HCT116 (cell line): ENCODE results near the gene IGFBPL1. TPM values are rescaled to one million over a fixed set of nuclear protein-coding genes. Genes with fewer than 3 reads are reported as not detected.

ENCODE experiments used
- ATAC-seq: fragments of 200-7000 bp; cut with Tn5 transposase; 2 replicates; pipeline ENCODE4 v1.9.1; 2020; ENCODE audit warnings: mild to moderate bottlenecking, moderate library complexity
- BruUV-seq: library from RNA; stranded (reverse); fragments of 400-500 nt; replicated peaks from 2 replicates; lab custom pipeline; 2021; lab: Mats Ljungman, UMichigan
- CTCF ChIA-PET: fragments of 300-600 bp; sonication (Branson Sonifier 250); formaldehyde crosslinking; loops from one replicate; lab custom pipeline; 2021; ENCODE audit warnings: antibody characterized with exemption; lab: Charles Lee
- POLR2A ChIA-PET: fragments of 300-600, 350-600 bp; sonication (Branson Sonifier 250); formaldehyde crosslinking; loops from one replicate; lab custom pipeline; 2021; ENCODE audit warnings: antibody characterized with exemption; lab: Charles Lee
- RAD21 ChIA-PET, 2 experiments: fragments of 300-600 bp; sonication (Branson Sonifier 250); formaldehyde crosslinking; loops; one replicate each; lab custom pipeline; 2023; ENCODE audit warnings: low total read pairs in 2 of 2; ENCODE audit not compliant: uncharacterized antibody in 2 of 2, unreplicated experiment in 2 of 2, low non-redundant PET in 1 of 2; lab: Charles Lee
- DNase-seq: peaks from one replicate; pipeline ENCODE4 v3.0.0-alpha.2; 2010; ENCODE audit warnings: low read depth, low spot score
- H2AFZ ChIP-seq: fragments of 200-600 bp; shearing (Covaris generic), sonication (generic); 2 replicates; pipeline ENCODE4 v1.6.1; 2017; ENCODE audit warnings: low read depth, mixed run types, mixed read lengths, antibody characterized with exemption, low read length; ENCODE audit not compliant: poor library complexity, severe bottlenecking
- H3K27ac ChIP-seq: 2 replicates; pipeline ENCODE4 v1.5.1; 2012; ENCODE audit warnings: low read depth, low read length
- H3K27me3 ChIP-seq: fragments of 200-600 bp; sonication (generic); 2 replicates; pipeline ENCODE4 v1.6.1; 2016; ENCODE audit warnings: mixed run types, low read length, mixed read lengths; ENCODE audit not compliant: insufficient read depth
- H3K36me3 ChIP-seq, 2 experiments: fragments of 200-500 bp in 1 of 2; fragments of 200-600 bp in 1 of 2; sonication (Bioruptor generic) in 1 of 2; sonication (generic) in 1 of 2; 2 replicates each; pipeline versions ENCODE4 v1.5.1 to v1.6.1; 2014 to 2016; ENCODE audit warnings: low read length in 2 of 2, inconsistent platforms in 1 of 2, mixed read lengths in 1 of 2, mixed run types in 1 of 2; ENCODE audit not compliant: insufficient read depth in 2 of 2, control insufficient read depth in 1 of 2
- H3K4me1 ChIP-seq, 2 experiments: fragments of 200-600 bp in 1 of 2; sonication (generic) in 1 of 2; 2 replicates each; pipeline versions ENCODE4 v1.5.1 to v1.6.1; 2012 to 2017; ENCODE audit warnings: low read length in 2 of 2, inconsistent platforms in 1 of 2, mild to moderate bottlenecking in 1 of 2, mixed read lengths in 1 of 2, mixed run types in 1 of 2, moderate library complexity in 1 of 2; ENCODE audit not compliant: insufficient read depth in 2 of 2, control insufficient read depth in 1 of 2
- H3K4me2 ChIP-seq: fragments of 200-600 bp; sonication (generic); 2 replicates; pipeline ENCODE4 v1.6.1; 2017; ENCODE audit warnings: mixed run types, low read length, mixed read lengths
- H3K4me3 ChIP-seq, 2 experiments: fragments of 200-600 bp in 1 of 2; sonication (generic) in 1 of 2; replicated peaks in 1 of 2; 2 replicates each; pipeline ENCODE4 v1.5.1; 2011 to 2016; ENCODE audit warnings: low read length in 2 of 2, control low read depth in 1 of 2, low read depth in 1 of 2, mild to moderate bottlenecking in 1 of 2, mixed read lengths in 1 of 2, mixed run types in 1 of 2
- H3K79me2 ChIP-seq: fragments of 200-600 bp; sonication (generic); 2 replicates; pipeline ENCODE4 v1.6.1; 2017; ENCODE audit warnings: mild to moderate bottlenecking, mixed run types, low read length, moderate library complexity, mixed read lengths; ENCODE audit not compliant: insufficient read depth
- H3K9ac ChIP-seq: fragments of 200-600 bp; sonication (generic); 2 replicates; pipeline ENCODE4 v1.6.1; 2016; ENCODE audit warnings: low read length, mixed read lengths
- H3K9me2 ChIP-seq: fragments of 200-600 bp; sonication (generic), shearing (Covaris generic); 2 replicates; pipeline ENCODE4 v1.6.1; 2017; ENCODE audit warnings: mixed run types, mild to moderate bottlenecking, moderate library complexity; ENCODE audit not compliant: insufficient read depth
- H3K9me3 ChIP-seq, 2 experiments: fragments of 200-500 bp in 1 of 2; fragments of 200-600 bp in 1 of 2; sonication (Bioruptor generic) in 1 of 2; sonication (generic) in 1 of 2; 2 replicates each; pipeline ENCODE4 v1.6.1; 2014 to 2017; ENCODE audit warnings: low read length in 2 of 2, mixed read lengths in 2 of 2, inconsistent platforms in 1 of 2, low read depth in 1 of 2, mild to moderate bottlenecking in 1 of 2, mixed run types in 1 of 2, moderate library complexity in 1 of 2; ENCODE audit not compliant: control insufficient read depth in 1 of 2, insufficient read depth in 1 of 2
- H4K20me1 ChIP-seq: fragments of 200-600 bp; sonication (generic), shearing (Covaris generic); 2 replicates; pipeline ENCODE4 v1.6.1; 2017; ENCODE audit warnings: mixed run types, mild to moderate bottlenecking, moderate library complexity; ENCODE audit not compliant: insufficient read depth
- CEBPB ChIP-seq: IDR thresholded peaks from 2 replicates; pipeline ENCODE4 v1.6.1; 2012; ENCODE audit warnings: low read depth
- EGR1 ChIP-seq: IDR thresholded peaks from 2 replicates; pipeline ENCODE4 v1.6.1; 2012; ENCODE audit warnings: low read depth
- EZH2 ChIP-seq: fragments of 200-600 bp; sonication (generic); IDR thresholded peaks from 2 replicates; pipeline ENCODE4 v1.6.1; 2017; ENCODE audit warnings: antibody characterized with exemption, mixed run types
- EZH2phosphoT487 ChIP-seq: fragments of 200-600 bp; IDR thresholded peaks from 2 replicates; pipeline ENCODE4 v1.6.1; 2018; ENCODE audit warnings: antibody characterized with exemption, borderline replicate concordance
- RAD21 ChIP-seq: IDR thresholded peaks from 2 replicates; pipeline ENCODE4 v1.6.1; 2012; ENCODE audit warnings: low read depth, mild to moderate bottlenecking
- SIN3A ChIP-seq: IDR thresholded peaks from 2 replicates; pipeline ENCODE4 v1.6.1; 2012; ENCODE audit warnings: low read depth
- SRF ChIP-seq: IDR thresholded peaks from 2 replicates; pipeline ENCODE4 v1.6.1; 2012; ENCODE audit warnings: low read depth
- TCF7L2 ChIP-seq: IDR thresholded peaks from 2 replicates; pipeline ENCODE4 v1.7.0; 2011; ENCODE audit warnings: borderline replicate concordance, inconsistent platforms; ENCODE audit not compliant: insufficient read depth, insufficient read length; ENCODE audit errors: extremely low read depth
- YY1 ChIP-seq: IDR thresholded peaks from 2 replicates; pipeline ENCODE4 v1.6.1; 2011; ENCODE audit warnings: low read length, low read depth, moderate library complexity, mild to moderate bottlenecking; ENCODE audit not compliant: insufficient replicate concordance; ENCODE audit errors: extremely low read depth
- ZFX ChIP-seq: fragments of 450-650 bp; IDR thresholded peaks from 2 replicates; pipeline ENCODE4 v1.6.1; 2017
- intact Hi-C: fragments of 100-400 bp; cut with micrococcal nuclease; formaldehyde crosslinking; loops from 2 replicates; pipeline ENCODE4 v1.10.0; 2022
- total RNA-seq: library from RNA; stranded (reverse); gene quantifications from one replicate; pipeline ENCODE4 v1.2.1, GENCODE V29; 2021; ENCODE audit not compliant: unreplicated experiment
- TF ChIP-seq, protein P1 (sequence below): IDR thresholded peaks from 2 replicates; pipeline ENCODE4 v1.6.1; 2012; ENCODE audit warnings: low read depth
- TF ChIP-seq, protein P2 (sequence below): IDR thresholded peaks from 2 replicates; pipeline ENCODE4 v1.6.1; 2011; ENCODE audit warnings: mild to moderate bottlenecking, low read length, moderate library complexity; ENCODE audit not compliant: insufficient replicate concordance; ENCODE audit errors: extremely low read depth
- TF ChIP-seq, protein P3 (sequence below), 3 experiments: fragments of 200-600 bp in 1 of 3; sonication (generic) in 1 of 3; IDR thresholded peaks in 2 of 3; conservative IDR thresholded peaks in 1 of 3; 2 replicates each; pipeline ENCODE4 v1.5.1; 2012 to 2017; ENCODE audit warnings: low read depth in 2 of 3, low read length in 2 of 3, antibody characterized with exemption in 1 of 3, borderline replicate concordance in 1 of 3, control low read depth in 1 of 3, mild to moderate bottlenecking in 1 of 3, mixed read lengths in 1 of 3, mixed run types in 1 of 3, moderate library complexity in 1 of 3; ENCODE audit not compliant: insufficient read depth in 1 of 3
- TF ChIP-seq, protein P4 (sequence below): IDR thresholded peaks from 2 replicates; pipeline ENCODE4 v1.6.1; 2012
- TF ChIP-seq, protein P5 (sequence below): IDR thresholded peaks from 2 replicates; pipeline ENCODE4 v1.6.1; 2012

IGFBPL1 gene
- total RNA-seq, 1 experiment from 2014 or later: not detected

DNA sequence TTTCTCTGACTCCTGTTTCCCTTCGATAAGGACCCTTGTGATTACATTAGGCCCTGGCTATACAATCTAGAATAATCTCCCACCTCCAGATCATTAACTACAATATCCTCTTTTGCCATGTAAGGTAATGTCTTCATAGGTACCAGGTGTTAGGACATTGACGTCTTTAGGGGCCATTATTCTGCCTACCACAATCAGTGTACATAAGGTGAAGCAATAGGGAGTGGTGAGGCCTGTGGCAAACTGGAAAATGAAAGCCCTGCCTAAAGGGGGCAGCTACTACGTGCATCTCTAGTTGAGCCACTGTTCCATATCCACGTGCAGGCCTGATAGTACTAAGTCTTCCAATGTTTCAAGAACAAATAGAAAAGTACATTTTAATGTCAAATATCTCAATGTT lies 36.5 kb downstream of the IGFBPL1 start:
- ChIA-PET RAD21 (no interaction called here), CTCF (no interaction called here)
- peaks cover 0 to 5% of the 10 kb centered on the region in 2 experiments; a peak in 2 of 4 replicates for H3K4me1 ChIP-seq

More for the DNA sequence above, 36.5 kb downstream of the IGFBPL1 start:
- no peak overlapping the region for H3K4me3 ChIP-seq
- H2AFZ ChIP-seq: no peak overlapping the region
- H3K9me3 ChIP-seq: peaks cover 4 to 5% of the 10 kb centered on the region in 2 experiments; a peak in 1 of 4 replicates
- H3K79me2 ChIP-seq: peaks cover 1% of the 10 kb centered on the region; the same call in 1 of the 2 replicates
- H3K36me3 ChIP-seq: no peaks in the 10 kb centered on the region
- no peaks in the 10 kb centered on the region for H3K9me2 ChIP-seq
- no TSS peak for BruUV-seq
- TF ChIP-seq TCF7L2 (no peak), ZFX (no peak), EZH2 (no peak), SRF (no peak), EGR1 (no peak), RAD21 (no peak), YY1 (no peak), SIN3A (no peak), EZH2phosphoT487 (no peak), CEBPB (no peak)
- TF ChIP-seq, protein P1, sequence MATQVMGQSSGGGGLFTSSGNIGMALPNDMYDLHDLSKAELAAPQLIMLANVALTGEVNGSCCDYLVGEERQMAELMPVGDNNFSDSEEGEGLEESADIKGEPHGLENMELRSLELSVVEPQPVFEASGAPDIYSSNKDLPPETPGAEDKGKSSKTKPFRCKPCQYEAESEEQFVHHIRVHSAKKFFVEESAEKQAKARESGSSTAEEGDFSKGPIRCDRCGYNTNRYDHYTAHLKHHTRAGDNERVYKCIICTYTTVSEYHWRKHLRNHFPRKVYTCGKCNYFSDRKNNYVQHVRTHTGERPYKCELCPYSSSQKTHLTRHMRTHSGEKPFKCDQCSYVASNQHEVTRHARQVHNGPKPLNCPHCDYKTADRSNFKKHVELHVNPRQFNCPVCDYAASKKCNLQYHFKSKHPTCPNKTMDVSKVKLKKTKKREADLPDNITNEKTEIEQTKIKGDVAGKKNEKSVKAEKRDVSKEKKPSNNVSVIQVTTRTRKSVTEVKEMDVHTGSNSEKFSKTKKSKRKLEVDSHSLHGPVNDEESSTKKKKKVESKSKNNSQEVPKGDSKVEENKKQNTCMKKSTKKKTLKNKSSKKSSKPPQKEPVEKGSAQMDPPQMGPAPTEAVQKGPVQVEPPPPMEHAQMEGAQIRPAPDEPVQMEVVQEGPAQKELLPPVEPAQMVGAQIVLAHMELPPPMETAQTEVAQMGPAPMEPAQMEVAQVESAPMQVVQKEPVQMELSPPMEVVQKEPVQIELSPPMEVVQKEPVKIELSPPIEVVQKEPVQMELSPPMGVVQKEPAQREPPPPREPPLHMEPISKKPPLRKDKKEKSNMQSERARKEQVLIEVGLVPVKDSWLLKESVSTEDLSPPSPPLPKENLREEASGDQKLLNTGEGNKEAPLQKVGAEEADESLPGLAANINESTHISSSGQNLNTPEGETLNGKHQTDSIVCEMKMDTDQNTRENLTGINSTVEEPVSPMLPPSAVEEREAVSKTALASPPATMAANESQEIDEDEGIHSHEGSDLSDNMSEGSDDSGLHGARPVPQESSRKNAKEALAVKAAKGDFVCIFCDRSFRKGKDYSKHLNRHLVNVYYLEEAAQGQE: no peak
- TF ChIP-seq, protein P2, sequence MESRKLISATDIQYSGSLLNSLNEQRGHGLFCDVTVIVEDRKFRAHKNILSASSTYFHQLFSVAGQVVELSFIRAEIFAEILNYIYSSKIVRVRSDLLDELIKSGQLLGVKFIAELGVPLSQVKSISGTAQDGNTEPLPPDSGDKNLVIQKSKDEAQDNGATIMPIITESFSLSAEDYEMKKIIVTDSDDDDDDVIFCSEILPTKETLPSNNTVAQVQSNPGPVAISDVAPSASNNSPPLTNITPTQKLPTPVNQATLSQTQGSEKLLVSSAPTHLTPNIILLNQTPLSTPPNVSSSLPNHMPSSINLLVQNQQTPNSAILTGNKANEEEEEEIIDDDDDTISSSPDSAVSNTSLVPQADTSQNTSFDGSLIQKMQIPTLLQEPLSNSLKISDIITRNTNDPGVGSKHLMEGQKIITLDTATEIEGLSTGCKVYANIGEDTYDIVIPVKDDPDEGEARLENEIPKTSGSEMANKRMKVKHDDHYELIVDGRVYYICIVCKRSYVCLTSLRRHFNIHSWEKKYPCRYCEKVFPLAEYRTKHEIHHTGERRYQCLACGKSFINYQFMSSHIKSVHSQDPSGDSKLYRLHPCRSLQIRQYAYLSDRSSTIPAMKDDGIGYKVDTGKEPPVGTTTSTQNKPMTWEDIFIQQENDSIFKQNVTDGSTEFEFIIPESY: no peak
- TF ChIP-seq, protein P3, sequence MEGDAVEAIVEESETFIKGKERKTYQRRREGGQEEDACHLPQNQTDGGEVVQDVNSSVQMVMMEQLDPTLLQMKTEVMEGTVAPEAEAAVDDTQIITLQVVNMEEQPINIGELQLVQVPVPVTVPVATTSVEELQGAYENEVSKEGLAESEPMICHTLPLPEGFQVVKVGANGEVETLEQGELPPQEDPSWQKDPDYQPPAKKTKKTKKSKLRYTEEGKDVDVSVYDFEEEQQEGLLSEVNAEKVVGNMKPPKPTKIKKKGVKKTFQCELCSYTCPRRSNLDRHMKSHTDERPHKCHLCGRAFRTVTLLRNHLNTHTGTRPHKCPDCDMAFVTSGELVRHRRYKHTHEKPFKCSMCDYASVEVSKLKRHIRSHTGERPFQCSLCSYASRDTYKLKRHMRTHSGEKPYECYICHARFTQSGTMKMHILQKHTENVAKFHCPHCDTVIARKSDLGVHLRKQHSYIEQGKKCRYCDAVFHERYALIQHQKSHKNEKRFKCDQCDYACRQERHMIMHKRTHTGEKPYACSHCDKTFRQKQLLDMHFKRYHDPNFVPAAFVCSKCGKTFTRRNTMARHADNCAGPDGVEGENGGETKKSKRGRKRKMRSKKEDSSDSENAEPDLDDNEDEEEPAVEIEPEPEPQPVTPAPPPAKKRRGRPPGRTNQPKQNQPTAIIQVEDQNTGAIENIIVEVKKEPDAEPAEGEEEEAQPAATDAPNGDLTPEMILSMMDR (IDR thresholded peaks at IDR 0.05 in 2 of 3, conservative IDR thresholded peaks at IDR 0.05 in 1 of 3; ENCODE audit: borderline replicate concordance in 1 of 3, insufficient read depth in 1 of 3, low read depth in 2 of 3, low read length in 2 of 3): no peak
- TF ChIP-seq, protein P4, sequence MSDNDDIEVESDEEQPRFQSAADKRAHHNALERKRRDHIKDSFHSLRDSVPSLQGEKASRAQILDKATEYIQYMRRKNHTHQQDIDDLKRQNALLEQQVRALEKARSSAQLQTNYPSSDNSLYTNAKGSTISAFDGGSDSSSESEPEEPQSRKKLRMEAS: no peak
- TF ChIP-seq, protein P5, sequence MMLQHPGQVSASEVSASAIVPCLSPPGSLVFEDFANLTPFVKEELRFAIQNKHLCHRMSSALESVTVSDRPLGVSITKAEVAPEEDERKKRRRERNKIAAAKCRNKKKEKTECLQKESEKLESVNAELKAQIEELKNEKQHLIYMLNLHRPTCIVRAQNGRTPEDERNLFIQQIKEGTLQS: no peak
- no peak for DNase-seq
- no peak for ATAC-seq
- POLR2A ChIA-PET: no interaction called here
- H3K27ac ChIP-seq: no peak overlapping the region
- no peak overlapping the region for H3K4me2 ChIP-seq
- intact Hi-C loops: no loop called here
- no peaks in the 10 kb centered on the region for H4K20me1 ChIP-seq
- H3K27me3 ChIP-seq: no peaks in the 10 kb centered on the region
- no peak overlapping the region for H3K9ac ChIP-seq
